ENCODE measurements around the gene INPPL1. TPM values are rescaled to one million over a fixed set of nuclear protein-coding genes. Genes with fewer than 3 reads are reported as not detected.

The INPPL1 gene
- total RNA-seq, 1 experiment from 2014 or later: 203 TPM

DNA sequence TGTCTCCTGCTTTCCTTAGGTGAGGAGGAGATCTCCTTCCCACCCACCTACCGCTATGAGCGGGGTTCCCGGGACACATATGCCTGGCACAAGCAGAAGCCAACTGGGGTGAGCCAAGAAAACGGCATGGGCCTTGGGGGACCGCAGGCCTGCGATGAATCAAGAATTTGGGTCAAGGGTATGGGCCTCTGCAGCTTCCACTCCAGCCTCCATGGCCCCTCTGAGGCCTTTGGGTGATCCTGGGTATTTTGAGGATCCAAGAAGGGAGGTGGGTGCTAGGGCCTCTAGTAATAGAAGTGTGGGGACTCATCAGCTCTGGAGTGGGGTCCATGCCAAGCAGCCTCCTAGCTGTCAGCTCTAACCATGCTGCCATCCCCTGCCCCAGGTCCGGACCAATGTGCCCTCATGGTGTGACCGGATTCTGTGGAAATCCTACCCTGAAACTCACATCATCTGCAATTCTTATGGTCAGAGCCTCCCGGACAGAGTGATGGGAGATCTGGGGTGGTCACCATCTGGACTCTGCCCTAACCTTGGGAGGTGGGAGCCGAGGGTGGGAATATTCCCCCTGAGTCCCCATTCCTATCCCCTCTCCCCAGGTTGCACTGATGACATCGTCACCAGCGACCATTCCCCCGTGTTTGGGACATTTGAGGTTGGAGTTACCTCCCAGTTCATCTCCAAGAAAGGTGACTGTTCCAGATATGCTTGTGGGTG lies 8.6 kb downstream of the INPPL1 start:
- H3K27ac Mint-ChIP-seq (ENCODE audit: unreplicated experiment): no peak overlapping the region
- CTCF ChIA-PET: no interaction called here
- BruUV-seq (replicated peaks): no TSS peak
- no peak for DNase-seq
- no peaks in the 10 kb centered on the region for H3K27me3 Mint-ChIP-seq (ENCODE audit: unreplicated experiment)
- H3K4me3 Mint-ChIP-seq (ENCODE audit: low read depth, unreplicated experiment): no peak overlapping the region
- peaks cover 52% of the 10 kb centered on the region for H3K36me3 Mint-ChIP-seq (ENCODE audit: insufficient read depth, unreplicated experiment)
- TF ChIP-seq, protein P1, sequence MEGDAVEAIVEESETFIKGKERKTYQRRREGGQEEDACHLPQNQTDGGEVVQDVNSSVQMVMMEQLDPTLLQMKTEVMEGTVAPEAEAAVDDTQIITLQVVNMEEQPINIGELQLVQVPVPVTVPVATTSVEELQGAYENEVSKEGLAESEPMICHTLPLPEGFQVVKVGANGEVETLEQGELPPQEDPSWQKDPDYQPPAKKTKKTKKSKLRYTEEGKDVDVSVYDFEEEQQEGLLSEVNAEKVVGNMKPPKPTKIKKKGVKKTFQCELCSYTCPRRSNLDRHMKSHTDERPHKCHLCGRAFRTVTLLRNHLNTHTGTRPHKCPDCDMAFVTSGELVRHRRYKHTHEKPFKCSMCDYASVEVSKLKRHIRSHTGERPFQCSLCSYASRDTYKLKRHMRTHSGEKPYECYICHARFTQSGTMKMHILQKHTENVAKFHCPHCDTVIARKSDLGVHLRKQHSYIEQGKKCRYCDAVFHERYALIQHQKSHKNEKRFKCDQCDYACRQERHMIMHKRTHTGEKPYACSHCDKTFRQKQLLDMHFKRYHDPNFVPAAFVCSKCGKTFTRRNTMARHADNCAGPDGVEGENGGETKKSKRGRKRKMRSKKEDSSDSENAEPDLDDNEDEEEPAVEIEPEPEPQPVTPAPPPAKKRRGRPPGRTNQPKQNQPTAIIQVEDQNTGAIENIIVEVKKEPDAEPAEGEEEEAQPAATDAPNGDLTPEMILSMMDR (IDR thresholded peaks at IDR 0.05; ENCODE audit: unreplicated experiment): no peak
- no peaks in the 10 kb centered on the region for H3K4me1 Mint-ChIP-seq (ENCODE audit: low read depth, unreplicated experiment)
- no peaks in the 10 kb centered on the region for H3K9me3 Mint-ChIP-seq (ENCODE audit: low read depth, unreplicated experiment)
- intact Hi-C loops (cut with micrococcal nuclease; ENCODE audit: unreplicated experiment): no loop called here

- no peak overlapping the region for H3K4me3 Mint-ChIP-seq (ENCODE audit: low read depth, unreplicated experiment)
Observed at GRCh38 chr11:72233773-72234513, 9.4 kb downstream of the INPPL1 start.

DNA sequence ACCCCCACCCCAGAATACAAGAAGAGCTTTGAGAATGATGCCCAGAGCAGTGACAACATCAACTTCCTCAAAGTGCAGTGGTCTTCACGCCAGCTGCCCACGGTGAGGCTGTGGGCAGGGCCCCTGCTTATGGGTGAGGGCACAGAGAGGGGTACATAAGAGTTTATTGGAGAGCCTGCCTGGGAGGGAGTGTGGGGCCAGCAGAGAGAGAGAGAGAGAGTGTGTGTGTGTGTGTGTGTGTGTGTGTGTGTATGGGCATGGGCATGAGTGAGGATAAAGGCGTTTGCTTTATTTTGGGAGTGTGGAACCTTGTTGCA lies 9.9 kb downstream of the INPPL1 start:
- Mint-ChIP-seq H3K27me3 (ENCODE audit: unreplicated experiment) (no peaks in the 10 kb centered on the region), H3K4me3 (ENCODE audit: low read depth, unreplicated experiment) (no peak overlapping the region), H3K36me3 (ENCODE audit: insufficient read depth, unreplicated experiment) (peaks cover 54% of the 10 kb centered on the region), H3K27ac (ENCODE audit: unreplicated experiment) (no peak overlapping the region), H3K9me3 (ENCODE audit: low read depth, unreplicated experiment) (no peaks in the 10 kb centered on the region), H3K4me1 (ENCODE audit: low read depth, unreplicated experiment) (no peaks in the 10 kb centered on the region)
- DNase-seq: no peak
- intact Hi-C loops (cut with micrococcal nuclease; ENCODE audit: unreplicated experiment): no loop called here
- CTCF ChIA-PET: interaction anchor here (0.9 kb wide), 1 partner anchor 15 kb away, joined by 3 read pairs; no protein-coding TSS in a partner anchor
- TF ChIP-seq, protein P1 (IDR thresholded peaks at IDR 0.05; ENCODE audit: unreplicated experiment): no peak
- no TSS peak for BruUV-seq (replicated peaks)

More at GRCh38 chr11:72233773-72234513, 9.4 kb downstream of the INPPL1 start:
- TF ChIP-seq, protein P1 (IDR thresholded peaks at IDR 0.05; ENCODE audit: unreplicated experiment): no peak
- H3K9me3 Mint-ChIP-seq (ENCODE audit: low read depth, unreplicated experiment): no peaks in the 10 kb centered on the region
- no TSS peak for BruUV-seq (replicated peaks)
- intact Hi-C loops (cut with micrococcal nuclease; ENCODE audit: unreplicated experiment): no loop called here
- no peak for DNase-seq
- peaks cover 50% of the 10 kb centered on the region for H3K36me3 Mint-ChIP-seq (ENCODE audit: insufficient read depth, unreplicated experiment)
- no peaks in the 10 kb centered on the region for H3K27me3 Mint-ChIP-seq (ENCODE audit: unreplicated experiment)
- CTCF ChIA-PET: interaction anchor here (0.9 kb wide), 1 partner anchor 14 kb away, joined by 3 read pairs; no protein-coding TSS in a partner anchor
- no peak overlapping the region for H3K27ac Mint-ChIP-seq (ENCODE audit: unreplicated experiment)
- H3K4me1 Mint-ChIP-seq (ENCODE audit: low read depth, unreplicated experiment): no peaks in the 10 kb centered on the region

GRCh38 chr11:72234920-72235319 lies 10.4 kb downstream of the INPPL1 start:
- Mint-ChIP-seq H3K36me3 (ENCODE audit: insufficient read depth, unreplicated experiment) (peaks cover 54% of the 10 kb centered on the region), H3K27me3 (ENCODE audit: unreplicated experiment) (peaks cover 3% of the 10 kb centered on the region), H3K4me1 (ENCODE audit: low read depth, unreplicated experiment) (no peaks in the 10 kb centered on the region), H3K9me3 (ENCODE audit: low read depth, unreplicated experiment) (no peaks in the 10 kb centered on the region), H3K4me3 (ENCODE audit: low read depth, unreplicated experiment) (no peak overlapping the region), H3K27ac (ENCODE audit: unreplicated experiment) (no peak overlapping the region)
- BruUV-seq (replicated peaks): no TSS peak
- CTCF ChIA-PET: interaction anchor here (0.9 kb wide), 1 partner anchor 15 kb away, joined by 3 read pairs; no protein-coding TSS in a partner anchor
- DNase-seq: no peak
- intact Hi-C loops (cut with micrococcal nuclease; ENCODE audit: unreplicated experiment): no loop called here
- TF ChIP-seq, protein P1 (IDR thresholded peaks at IDR 0.05; ENCODE audit: unreplicated experiment): no peak
